GM23338 (cell line): ENCODE results near the gene CEBPE. TPM values are rescaled to one million over a fixed set of nuclear protein-coding genes. Genes with fewer than 3 reads are reported as not detected.

Experiments used
- ATAC-seq: fragments of 200-7000 bp; cut with Tn5 transposase; 3 replicates; pipeline ENCODE4 v1.9.1; 2020
- DNase-seq: peaks from one replicate; pipeline ENCODE4 v3.0.0-alpha.2; 2015; ENCODE audit warnings: low spot score
- H2AFZ ChIP-seq: fragments of 200-600 bp; sonication (generic); 2 replicates; pipeline ENCODE4 v1.8.0; 2016; ENCODE audit warnings: antibody characterized with exemption, mild to moderate bottlenecking, moderate library complexity
- H3F3A ChIP-seq: fragments of 200-600 bp; sonication (generic); replicated peaks from 2 replicates; pipeline ENCODE4 v1.8.0; 2017; ENCODE audit warnings: antibody characterized with exemption, mixed run types, low read depth
- H3K27ac ChIP-seq: fragments of 200-600 bp; sonication (generic); 2 replicates; pipeline ENCODE4 v1.6.1; 2016; ENCODE audit warnings: low read depth
- H3K27me3 ChIP-seq: fragments of 200-600 bp; sonication (generic); 2 replicates; pipeline ENCODE4 v1.8.0; 2016; ENCODE audit warnings: mild to moderate bottlenecking, mixed run types, moderate library complexity; ENCODE audit not compliant: insufficient read depth
- H3K36me3 ChIP-seq: fragments of 200-600 bp; sonication (generic); 2 replicates; pipeline ENCODE4 v1.8.0; 2016; ENCODE audit warnings: mild to moderate bottlenecking; ENCODE audit not compliant: insufficient read depth
- H3K4me1 ChIP-seq: fragments of 200-600 bp; sonication (generic); 2 replicates; pipeline ENCODE4 v1.8.0; 2016; ENCODE audit warnings: mild to moderate bottlenecking, moderate library complexity; ENCODE audit not compliant: insufficient read depth
- H3K4me2 ChIP-seq: fragments of 200-600 bp; sonication (generic); 2 replicates; pipeline ENCODE4 v1.7.1; 2017; ENCODE audit warnings: mixed run types
- H3K4me3 ChIP-seq: fragments of 200-600 bp; sonication (generic); 2 replicates; pipeline ENCODE4 v1.6.1; 2016; ENCODE audit warnings: mixed run types
- H3K79me2 ChIP-seq: fragments of 200-600 bp; sonication (generic); replicated peaks from 2 replicates; pipeline ENCODE4 v1.8.0; 2017; ENCODE audit warnings: mild to moderate bottlenecking; ENCODE audit not compliant: insufficient read depth
- H3K9me2 ChIP-seq: fragments of 200-600 bp; sonication (generic); 2 replicates; pipeline ENCODE4 v1.8.0; 2017; ENCODE audit not compliant: insufficient read depth
- H4K20me1 ChIP-seq: fragments of 200-600 bp; sonication (generic); replicated peaks from 2 replicates; pipeline ENCODE4 v1.8.0; 2017; ENCODE audit warnings: mild to moderate bottlenecking; ENCODE audit not compliant: insufficient read depth
- H3K27ac Mint-ChIP-seq: 2 replicates; pipeline ENCODE4 v1.8.0; 2020; ENCODE audit warnings: inconsistent platforms, mild to moderate bottlenecking, moderate library complexity, mixed read lengths
- H3K27me3 Mint-ChIP-seq: 3 replicates; pipeline ENCODE4 v1.8.0; 2022; ENCODE audit warnings: low read depth, mild to moderate bottlenecking, moderate library complexity, mixed read lengths, inconsistent platforms; ENCODE audit not compliant: insufficient read depth, poor library complexity
- H3K36me3 Mint-ChIP-seq: 3 replicates; pipeline ENCODE4 v1.8.0; 2021; ENCODE audit warnings: low read depth, mild to moderate bottlenecking, inconsistent platforms, moderate library complexity, mixed read lengths
- H3K4me1 Mint-ChIP-seq: 3 replicates; pipeline ENCODE4 v1.8.0; 2020; ENCODE audit warnings: mild to moderate bottlenecking, inconsistent platforms, mixed read lengths
- H3K4me3 Mint-ChIP-seq: 3 replicates; pipeline ENCODE4 v1.8.0; 2021; ENCODE audit warnings: moderate library complexity, mild to moderate bottlenecking, inconsistent platforms, mixed read lengths
- H3K9me3 Mint-ChIP-seq: 3 replicates; pipeline ENCODE4 v1.8.0; 2020; ENCODE audit warnings: moderate library complexity, mild to moderate bottlenecking, inconsistent platforms, mixed read lengths
- ETS1 ChIP-seq: IDR thresholded peaks from 2 replicates; pipeline ENCODE4 v1.6.1; 2016; ENCODE audit warnings: antibody characterized with exemption
- POLR2AphosphoS5 ChIP-seq: IDR thresholded peaks from 2 replicates; pipeline ENCODE4 v1.6.1; 2016; ENCODE audit warnings: antibody characterized with exemption, low read depth
- polyA plus RNA-seq: library from polyadenylated mRNA; unstranded; fragments of >200 nt; fragmentation: Nextera tagmentation; extraction: Ambion mirVana; gene quantifications from 2 replicates; pipeline ENCODE4 v1.2.1, GENCODE V29; 2016
- total RNA-seq: library from RNA; depleted of rRNA; stranded (reverse); fragments of >200 nt; shearing (Covaris generic); gene quantifications from 2 replicates; pipeline ENCODE4 v1.2.3, GENCODE V29; 2014
- TF ChIP-seq, protein P1 (sequence below): fragments of 250-450 bp; sonication (Bioruptor Pico); IDR thresholded peaks from 2 replicates; pipeline ENCODE4 v1.5.0; 2020; ENCODE audit warnings: mild to moderate bottlenecking, moderate library complexity

The CEBPE gene
- total and polyA plus RNA-seq, 2 experiments from 2014 or later: not detected

DNA sequence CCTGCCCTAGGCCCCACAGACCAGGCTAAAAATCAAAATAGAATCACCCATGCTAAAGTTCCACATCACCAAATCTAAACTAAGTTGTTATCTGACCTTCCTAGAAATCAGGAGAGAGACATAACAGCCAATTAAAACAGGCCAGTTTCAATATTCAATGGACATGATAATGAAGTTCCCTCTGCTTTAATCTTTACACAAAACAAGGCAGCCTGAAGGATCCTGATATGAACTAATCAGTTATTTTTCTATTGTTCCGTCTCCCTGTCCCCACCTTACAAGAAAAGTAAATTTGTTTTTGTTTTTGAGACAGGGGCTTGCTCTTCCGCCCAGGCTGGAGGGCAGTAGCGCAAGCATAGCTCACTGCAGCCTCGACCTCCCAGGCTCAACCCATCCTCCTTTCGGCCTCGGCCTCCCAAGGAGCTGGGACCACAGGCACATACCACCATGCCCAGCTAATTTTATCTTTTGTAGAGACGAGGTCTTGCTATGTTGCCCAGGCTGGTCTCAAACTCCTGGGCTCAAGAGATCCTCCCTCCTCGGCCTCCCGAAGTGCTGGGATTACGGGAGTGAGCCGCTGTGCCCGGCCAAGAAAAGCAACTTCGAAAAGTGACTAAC is 5.4 kb upstream of the CEBPE start (continued):
- TF ChIP-seq, protein P1, sequence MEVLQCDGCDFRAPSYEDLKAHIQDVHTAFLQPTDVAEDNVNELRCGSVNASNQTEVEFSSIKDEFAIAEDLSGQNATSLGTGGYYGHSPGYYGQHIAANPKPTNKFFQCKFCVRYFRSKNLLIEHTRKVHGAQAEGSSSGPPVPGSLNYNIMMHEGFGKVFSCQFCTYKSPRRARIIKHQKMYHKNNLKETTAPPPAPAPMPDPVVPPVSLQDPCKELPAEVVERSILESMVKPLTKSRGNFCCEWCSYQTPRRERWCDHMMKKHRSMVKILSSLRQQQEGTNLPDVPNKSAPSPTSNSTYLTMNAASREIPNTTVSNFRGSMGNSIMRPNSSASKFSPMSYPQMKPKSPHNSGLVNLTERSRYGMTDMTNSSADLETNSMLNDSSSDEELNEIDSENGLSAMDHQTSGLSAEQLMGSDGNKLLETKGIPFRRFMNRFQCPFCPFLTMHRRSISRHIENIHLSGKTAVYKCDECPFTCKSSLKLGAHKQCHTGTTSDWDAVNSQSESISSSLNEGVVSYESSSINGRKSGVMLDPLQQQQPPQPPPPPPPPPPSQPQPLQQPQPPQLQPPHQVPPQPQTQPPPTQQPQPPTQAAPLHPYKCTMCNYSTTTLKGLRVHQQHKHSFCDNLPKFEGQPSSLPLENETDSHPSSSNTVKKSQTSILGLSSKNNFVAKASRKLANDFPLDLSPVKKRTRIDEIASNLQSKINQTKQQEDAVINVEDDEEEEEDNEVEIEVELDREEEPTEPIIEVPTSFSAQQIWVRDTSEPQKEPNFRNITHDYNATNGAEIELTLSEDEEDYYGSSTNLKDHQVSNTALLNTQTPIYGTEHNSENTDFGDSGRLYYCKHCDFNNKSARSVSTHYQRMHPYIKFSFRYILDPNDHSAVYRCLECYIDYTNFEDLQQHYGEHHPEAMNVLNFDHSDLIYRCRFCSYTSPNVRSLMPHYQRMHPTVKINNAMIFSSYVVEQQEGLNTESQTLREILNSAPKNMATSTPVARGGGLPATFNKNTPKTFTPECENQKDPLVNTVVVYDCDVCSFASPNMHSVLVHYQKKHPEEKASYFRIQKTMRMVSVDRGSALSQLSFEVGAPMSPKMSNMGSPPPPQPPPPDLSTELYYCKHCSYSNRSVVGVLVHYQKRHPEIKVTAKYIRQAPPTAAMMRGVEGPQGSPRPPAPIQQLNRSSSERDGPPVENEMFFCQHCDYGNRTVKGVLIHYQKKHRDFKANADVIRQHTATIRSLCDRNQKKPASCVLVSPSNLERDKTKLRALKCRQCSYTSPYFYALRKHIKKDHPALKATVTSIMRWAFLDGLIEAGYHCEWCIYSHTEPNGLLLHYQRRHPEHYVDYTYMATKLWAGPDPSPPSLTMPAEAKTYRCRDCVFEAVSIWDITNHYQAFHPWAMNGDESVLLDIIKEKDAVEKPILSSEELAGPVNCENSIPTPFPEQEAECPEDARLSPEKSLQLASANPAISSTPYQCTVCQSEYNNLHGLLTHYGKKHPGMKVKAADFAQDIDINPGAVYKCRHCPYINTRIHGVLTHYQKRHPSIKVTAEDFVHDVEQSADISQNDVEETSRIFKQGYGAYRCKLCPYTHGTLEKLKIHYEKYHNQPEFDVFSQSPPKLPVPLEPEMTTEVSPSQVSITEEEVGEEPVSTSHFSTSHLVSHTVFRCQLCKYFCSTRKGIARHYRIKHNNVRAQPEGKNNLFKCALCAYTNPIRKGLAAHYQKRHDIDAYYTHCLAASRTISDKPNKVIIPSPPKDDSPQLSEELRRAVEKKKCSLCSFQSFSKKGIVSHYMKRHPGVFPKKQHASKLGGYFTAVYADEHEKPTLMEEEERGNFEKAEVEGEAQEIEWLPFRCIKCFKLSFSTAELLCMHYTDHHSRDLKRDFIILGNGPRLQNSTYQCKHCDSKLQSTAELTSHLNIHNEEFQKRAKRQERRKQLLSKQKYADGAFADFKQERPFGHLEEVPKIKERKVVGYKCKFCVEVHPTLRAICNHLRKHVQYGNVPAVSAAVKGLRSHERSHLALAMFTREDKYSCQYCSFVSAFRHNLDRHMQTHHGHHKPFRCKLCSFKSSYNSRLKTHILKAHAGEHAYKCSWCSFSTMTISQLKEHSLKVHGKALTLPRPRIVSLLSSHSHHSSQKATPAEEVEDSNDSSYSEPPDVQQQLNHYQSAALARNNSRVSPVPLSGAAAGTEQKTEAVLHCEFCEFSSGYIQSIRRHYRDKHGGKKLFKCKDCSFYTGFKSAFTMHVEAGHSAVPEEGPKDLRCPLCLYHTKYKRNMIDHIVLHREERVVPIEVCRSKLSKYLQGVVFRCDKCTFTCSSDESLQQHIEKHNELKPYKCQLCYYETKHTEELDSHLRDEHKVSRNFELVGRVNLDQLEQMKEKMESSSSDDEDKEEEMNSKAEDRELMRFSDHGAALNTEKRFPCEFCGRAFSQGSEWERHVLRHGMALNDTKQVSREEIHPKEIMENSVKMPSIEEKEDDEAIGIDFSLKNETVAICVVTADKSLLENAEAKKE (CRISPR knock-in tag): no peak
- no peak for TF ChIP-seq ETS1

DNA sequence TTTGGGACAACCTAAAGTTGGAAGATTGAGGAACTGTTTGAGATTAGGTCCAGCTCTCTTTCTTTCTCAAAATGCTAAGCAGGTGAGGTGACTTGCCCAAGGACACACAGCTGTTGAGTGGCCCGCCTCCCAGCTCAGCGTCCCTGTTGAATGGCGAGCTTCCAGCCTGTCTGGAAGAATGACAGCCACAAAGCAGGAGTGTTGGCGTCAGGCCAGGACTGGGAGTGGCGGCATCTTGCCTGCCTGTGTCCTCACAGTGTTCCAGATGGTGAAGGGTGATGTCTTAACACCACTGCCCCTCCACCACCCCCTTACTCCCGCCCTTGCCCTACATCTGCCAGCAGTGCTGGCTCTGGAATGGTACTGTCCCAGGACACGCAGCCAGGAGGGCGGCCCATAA is 4.4 kb upstream of the CEBPE start:
- DNase-seq: no peak
- peaks cover 22% of the 10 kb centered on the region for H3K27me3 Mint-ChIP-seq
- no peak overlapping the region for H3K27ac Mint-ChIP-seq
- H3K4me2 ChIP-seq: no peak overlapping the region
- H3K27me3 ChIP-seq: no peaks in the 10 kb centered on the region
- ATAC-seq: no peak
- no peaks in the 10 kb centered on the region for H3K36me3 ChIP-seq
- no peak overlapping the region for H2AFZ ChIP-seq
- H3K4me3 Mint-ChIP-seq: no peak overlapping the region
- H4K20me1 ChIP-seq: no peaks in the 10 kb centered on the region
- peaks cover 44% of the 10 kb centered on the region for H3K4me1 ChIP-seq
- H3K4me3 ChIP-seq: no peak overlapping the region
- H3K79me2 ChIP-seq: no peaks in the 10 kb centered on the region
- TF ChIP-seq POLR2AphosphoS5: no peak
- H3K27ac ChIP-seq: no peak overlapping the region
- no peaks in the 10 kb centered on the region for H3K9me2 ChIP-seq
- no peaks in the 10 kb centered on the region; the same call in 2 of the 3 replicates for H3K9me3 Mint-ChIP-seq
- no peaks in the 10 kb centered on the region; the same call in 1 of the 2 replicates for H3F3A ChIP-seq
- H3K4me1 Mint-ChIP-seq: peaks cover 60% of the 10 kb centered on the region
- peaks cover 14% of the 10 kb centered on the region for H3K36me3 Mint-ChIP-seq
